Measurements from ENCODE around the gene ADH5. TPM values are rescaled to one million over a fixed set of nuclear protein-coding genes. Genes with fewer than 3 reads are reported as not detected.

The ADH5 gene
- total and polyA plus RNA-seq, 10 of the 15 experiments (the other 5 are each of a cell fraction or from before 2014, with no cell fraction given) = 48.5 to 159 (median 95.3) TPM

DNA sequence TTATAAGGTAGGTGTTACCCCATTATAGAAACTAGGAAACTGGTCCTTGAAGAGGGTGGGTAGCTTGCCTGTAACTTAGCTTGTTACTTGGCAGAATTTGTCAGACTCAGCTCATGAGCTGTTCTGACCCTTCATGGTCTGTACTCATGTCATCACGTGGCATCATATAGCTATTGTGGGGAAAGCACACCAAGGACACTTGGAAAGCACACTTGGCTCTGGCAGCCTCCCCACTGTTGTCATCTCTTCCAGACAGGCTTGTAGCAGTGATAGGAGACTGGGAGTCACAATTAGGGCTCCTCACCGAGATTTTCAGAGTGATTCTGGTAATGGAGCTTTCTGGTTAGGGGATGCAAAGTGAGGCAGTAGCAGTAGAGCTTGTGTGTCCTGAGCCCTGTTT, 30.4 kb downstream of the ADH5 start:
- no peak overlapping the region for H3K4me3 ChIP-seq
- no TSS peak for BruUV-seq (replicated peaks)
- no peaks in the 10 kb centered on the region for H4K20me1 ChIP-seq (ENCODE audit: control insufficient read depth, insufficient read depth)
- no peak for DNase-seq (ENCODE audit: low read depth, low spot score)
- SMC1A ChIA-PET (ENCODE audit: uncharacterized antibody, unreplicated experiment) = interaction anchor here (1.6 to 8.3 kb wide), 3 partner anchors 32 to 591 kb away, joined by 3 to 166 read pairs (median 8); partner anchors contain the start of gene METAP1
- no peak overlapping the region for H3K4me2 ChIP-seq (ENCODE audit: control insufficient read depth, insufficient read depth)
- H3K79me2 ChIP-seq (ENCODE audit: control insufficient read depth, insufficient read depth, low read length) = no peaks in the 10 kb centered on the region
- H3K36me3 ChIP-seq (ENCODE audit: control insufficient read depth in 2 of 2, insufficient read depth in 2 of 2, low read length in 1 of 2) = peaks cover 0 to 18% of the 10 kb centered on the region in 2 experiments; a peak in 3 of 4 replicates
- ATAC-seq = no peak
- H3K4me1 ChIP-seq (ENCODE audit: control insufficient read depth, insufficient read depth, low read length) = peaks cover 16% of the 10 kb centered on the region
- intact Hi-C loops (cut with micrococcal nuclease; ENCODE audit: unreplicated experiment) = loop anchor here (5.0 to 10.0 kb wide), 3 partner anchors 121 to 906 kb away; partner anchors contain the start of gene TSPAN5
- RAD21 ChIA-PET (ENCODE audit: unreplicated experiment) = interaction anchor here (0.6 to 3.2 kb wide), 2 partner anchors 63 to 610 kb away, joined by 4 to 16 read pairs; partner anchors contain the start of gene METAP1
- POLR2A ChIA-PET = no interaction called here
- FAIRE-seq = no peak
- no peaks in the 10 kb centered on the region for H3K27me3 ChIP-seq (replicated peaks in 1 of 2; ENCODE audit: control insufficient read depth in 2 of 2, insufficient read depth in 2 of 2, low read length in 1 of 2)
- no peaks in the 10 kb centered on the region for H3K9me3 ChIP-seq (replicated peaks; ENCODE audit: control insufficient read depth, insufficient read depth, low read length)
- TF ChIP-seq RBBP5 (conservative IDR thresholded peaks at IDR 0.05) = no peak
- TF ChIP-seq EZH2 (IDR thresholded peaks at IDR 0.05; ENCODE audit: borderline replicate concordance, control insufficient read depth, low read depth, low read length) = no peak
- no peak for TF ChIP-seq MTA3 (IDR thresholded peaks at IDR 0.05; ENCODE audit: borderline replicate concordance, low read length)
- TF ChIP-seq, protein P1, sequence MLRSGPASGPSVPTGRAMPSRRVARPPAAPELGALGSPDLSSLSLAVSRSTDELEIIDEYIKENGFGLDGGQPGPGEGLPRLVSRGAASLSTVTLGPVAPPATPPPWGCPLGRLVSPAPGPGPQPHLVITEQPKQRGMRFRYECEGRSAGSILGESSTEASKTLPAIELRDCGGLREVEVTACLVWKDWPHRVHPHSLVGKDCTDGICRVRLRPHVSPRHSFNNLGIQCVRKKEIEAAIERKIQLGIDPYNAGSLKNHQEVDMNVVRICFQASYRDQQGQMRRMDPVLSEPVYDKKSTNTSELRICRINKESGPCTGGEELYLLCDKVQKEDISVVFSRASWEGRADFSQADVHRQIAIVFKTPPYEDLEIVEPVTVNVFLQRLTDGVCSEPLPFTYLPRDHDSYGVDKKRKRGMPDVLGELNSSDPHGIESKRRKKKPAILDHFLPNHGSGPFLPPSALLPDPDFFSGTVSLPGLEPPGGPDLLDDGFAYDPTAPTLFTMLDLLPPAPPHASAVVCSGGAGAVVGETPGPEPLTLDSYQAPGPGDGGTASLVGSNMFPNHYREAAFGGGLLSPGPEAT (IDR thresholded peaks at IDR 0.05; ENCODE audit: low read depth) = no peak
- TF ChIP-seq, protein P2, sequence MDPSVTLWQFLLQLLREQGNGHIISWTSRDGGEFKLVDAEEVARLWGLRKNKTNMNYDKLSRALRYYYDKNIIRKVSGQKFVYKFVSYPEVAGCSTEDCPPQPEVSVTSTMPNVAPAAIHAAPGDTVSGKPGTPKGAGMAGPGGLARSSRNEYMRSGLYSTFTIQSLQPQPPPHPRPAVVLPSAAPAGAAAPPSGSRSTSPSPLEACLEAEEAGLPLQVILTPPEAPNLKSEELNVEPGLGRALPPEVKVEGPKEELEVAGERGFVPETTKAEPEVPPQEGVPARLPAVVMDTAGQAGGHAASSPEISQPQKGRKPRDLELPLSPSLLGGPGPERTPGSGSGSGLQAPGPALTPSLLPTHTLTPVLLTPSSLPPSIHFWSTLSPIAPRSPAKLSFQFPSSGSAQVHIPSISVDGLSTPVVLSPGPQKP (IDR thresholded peaks at IDR 0.05; ENCODE audit: low read depth, low read length) = no peak
- TF ChIP-seq PAX8 (IDR thresholded peaks at IDR 0.05) = no peak
- in situ Hi-C loops (cut with MboI) = loop anchor here (10.0 kb wide), 1 partner anchor 913 kb away; the partner anchor contains the start of gene STPG2
- no peak overlapping the region for H3K27ac ChIP-seq (ENCODE audit: control insufficient read depth, insufficient read depth)
- 79% methylated on average over 2 of the region's 2 CpGs for WGBS (ENCODE audit: insufficient coverage, insufficient replicate concordance, low lambda C conversion rate, missing lambda C conversion rate)
- H2AFZ ChIP-seq (ENCODE audit: control insufficient read depth, low read depth, low read length) = no peak overlapping the region
- CTCF ChIA-PET = interaction anchor here (0.9 to 9.2 kb wide), 2 partner anchors 9 to 58 kb away, joined by 3 to 287 read pairs; partner anchors contain the start of gene METAP1
- no peak overlapping the region for H3K9ac ChIP-seq (ENCODE audit: control insufficient read depth, insufficient read depth, low read length)

Measured in GM12878 (cell line).